ENCODE results near the gene DNAJC6.

DNA sequence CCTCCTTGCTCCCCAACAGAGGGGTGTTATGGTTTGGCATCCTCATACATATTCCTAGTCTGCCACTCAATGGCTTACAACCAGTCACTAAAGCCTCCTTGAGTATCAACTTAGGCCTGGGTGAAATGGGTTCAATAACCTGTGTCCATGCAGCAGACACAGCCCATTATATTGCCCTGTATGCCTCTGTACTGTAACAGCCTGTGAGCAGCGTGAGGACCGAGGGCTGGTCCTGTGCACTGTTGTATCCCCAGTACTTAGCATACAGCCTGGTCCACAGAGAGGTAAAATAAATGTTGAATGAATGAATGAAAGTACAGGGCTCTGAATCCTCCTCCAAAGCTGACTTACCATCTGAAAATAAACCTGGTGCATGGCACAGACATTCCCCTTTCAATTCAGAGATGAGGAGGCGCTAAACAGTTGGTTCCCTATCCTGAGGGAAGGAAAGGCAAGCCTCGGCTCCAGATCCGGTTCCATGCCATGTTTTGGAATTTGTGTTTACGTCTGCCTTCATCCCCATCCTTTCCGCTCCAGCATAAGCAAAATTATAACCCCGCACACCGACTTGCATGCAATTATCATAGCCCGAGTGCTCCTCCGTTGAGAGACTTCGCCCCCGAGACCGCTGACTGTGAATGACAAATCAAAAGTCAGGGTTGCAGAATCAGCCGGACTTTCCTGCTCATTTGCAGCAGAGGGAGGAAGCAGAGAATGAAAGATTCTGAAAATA lies 45.0 kb upstream of the DNAJC6 start:
- TF ChIP-seq DR1 (CRISPR knock-in tag; IDR thresholded peaks at IDR 0.05): no peak
- TF ChIP-seq NR1H2 (CRISPR knock-in tag; IDR thresholded peaks at IDR 0.05; ENCODE audit: borderline replicate concordance, low read depth): no peak
- no peak for TF ChIP-seq HNF1B (CRISPR knock-in tag; IDR thresholded peaks at IDR 0.05)
- no peak for TF ChIP-seq GABPA (IDR thresholded peaks at IDR 0.05; ENCODE audit: low read depth, low read length)
- no peak for TF ChIP-seq GABPA (CRISPR knock-in tag; IDR thresholded peaks at IDR 0.05; ENCODE audit: low read depth)
- no peak for TF ChIP-seq SETDB1 (CRISPR knock-in tag; IDR thresholded peaks at IDR 0.05; ENCODE audit: borderline replicate concordance)
- no peak for TF ChIP-seq ZNF7 (CRISPR knock-in tag; IDR thresholded peaks at IDR 0.05)
- TF ChIP-seq, protein P1, sequence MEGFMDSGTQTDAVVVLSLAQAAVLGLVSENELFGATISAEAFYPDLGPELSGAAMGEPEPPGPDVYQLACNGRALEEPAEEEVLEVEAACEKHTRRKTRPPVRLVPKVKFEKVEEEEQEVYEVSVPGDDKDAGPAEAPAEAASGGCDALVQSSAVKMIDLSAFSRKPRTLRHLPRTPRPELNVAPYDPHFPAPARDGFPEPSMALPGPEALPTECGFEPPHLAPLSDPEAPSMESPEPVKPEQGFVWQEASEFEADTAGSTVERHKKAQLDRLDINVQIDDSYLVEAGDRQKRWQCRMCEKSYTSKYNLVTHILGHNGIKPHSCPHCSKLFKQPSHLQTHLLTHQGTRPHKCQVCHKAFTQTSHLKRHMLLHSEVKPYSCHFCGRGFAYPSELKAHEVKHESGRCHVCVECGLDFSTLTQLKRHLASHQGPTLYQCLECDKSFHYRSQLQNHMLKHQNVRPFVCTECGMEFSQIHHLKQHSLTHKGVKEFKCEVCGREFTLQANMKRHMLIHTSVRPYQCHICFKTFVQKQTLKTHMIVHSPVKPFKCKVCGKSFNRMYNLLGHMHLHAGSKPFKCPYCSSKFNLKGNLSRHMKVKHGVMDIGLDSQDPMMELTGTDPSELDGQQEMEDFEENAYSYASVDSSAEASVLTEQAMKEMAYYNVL (CRISPR knock-in tag; IDR thresholded peaks at IDR 0.05; ENCODE audit: borderline replicate concordance): no peak
- TF ChIP-seq ZNF761 (CRISPR knock-in tag; conservative IDR thresholded peaks at IDR 0.05): no peak
- TF ChIP-seq HNRNPK (IDR thresholded peaks at IDR 0.05; ENCODE audit: low read depth, low read length, poor library complexity, severe bottlenecking): no peak
- no peak for TF ChIP-seq KLF16 (CRISPR knock-in tag; IDR thresholded peaks at IDR 0.05)
- TF ChIP-seq TRIM24 (CRISPR knock-in tag; IDR thresholded peaks at IDR 0.05): no peak
